ENCODE measurements around the gene SESN1.
"Not testable (repeated sequence)": the region's sequence is repeated elsewhere in the genome, so short reads cannot be mapped to it uniquely, and the experiment has no call there.

SESN1 gene

GRCh38 chr6:109095835-109096084 is 1.1 kb upstream of the SESN1 start:
- DNase-seq (ENCODE audit: insufficient read length, low spot score) (no peak), FAIRE-seq (no peak)

- peak; percentile 49 for DNase-seq (ENCODE audit: insufficient read length, low spot score)
- peak; percentile 89 for FAIRE-seq
Observed at GRCh38 chr6:109095036-109095834, 589 bp upstream of the SESN1 start, which contains the start of gene CEP57L1. Gene CEP57L1, plus strand, starts transcription at chr6:109095507. Its CDS starts 49,715 bp downstream, at chr6:109145222.

GRCh38 chr6:109093732-109094415 is 772 bp downstream of the SESN1 start:
- DNase-seq (ENCODE audit: insufficient read length, low spot score), result no peak

GRCh38 chr6:109092074-109092473 is 2.6 kb downstream of the SESN1 start:
- FAIRE-seq, result no peak

More at GRCh38 chr6:109093732-109094415, 772 bp downstream of the SESN1 start:
- peak; percentile 14 for FAIRE-seq

GRCh38 chr6:109091314-109092024 is 3.2 kb downstream of the SESN1 start:
- DNase-seq (ENCODE audit: insufficient read length, low spot score), result no peak
- no peak for FAIRE-seq

More at GRCh38 chr6:109092074-109092473, 2.6 kb downstream of the SESN1 start:
- no peak for DNase-seq (ENCODE audit: insufficient read length, low spot score)

GRCh38 chr6:109088995-109089394 is 5.7 kb downstream of the SESN1 start:
- no peak for DNase-seq (ENCODE audit: insufficient read length, low spot score)
- FAIRE-seq, result no peak

- FAIRE-seq, result no peak
- DNase-seq (ENCODE audit: insufficient read length, low spot score), result no peak
Observed at GRCh38 chr6:109087661-109088264, 6.9 kb downstream of the SESN1 start.

GRCh38 chr6:109084146-109084545 is 10.5 kb downstream of the SESN1 start:
- FAIRE-seq; DNase-seq (ENCODE audit: insufficient read length, low spot score): not testable (repeated sequence)

- DNase-seq (ENCODE audit: insufficient read length, low spot score), result no peak
- FAIRE-seq, result no peak
Observed at GRCh38 chr6:109083657-109084056, 11.0 kb downstream of the SESN1 start.

GRCh38 chr6:109082188-109082577 is 12.5 kb downstream of the SESN1 start:
- DNase-seq (ENCODE audit: insufficient read length, low spot score) (no peak), FAIRE-seq (no peak)

- no peak for DNase-seq (ENCODE audit: insufficient read length, low spot score)
Observed at GRCh38 chr6:109081516-109082187, 13.0 kb downstream of the SESN1 start.

GRCh38 chr6:109081026-109081425 is 13.6 kb downstream of the SESN1 start:
- DNase-seq (ENCODE audit: insufficient read length, low spot score) (no peak), FAIRE-seq (no peak)

More at GRCh38 chr6:109081516-109082187, 13.0 kb downstream of the SESN1 start:
- FAIRE-seq, result no peak

GRCh38 chr6:109079981-109080380 is 14.7 kb downstream of the SESN1 start:
- FAIRE-seq, result no peak
- DNase-seq (ENCODE audit: insufficient read length, low spot score), result no peak

- no peak for DNase-seq (ENCODE audit: insufficient read length, low spot score)
- no peak for FAIRE-seq
Observed at GRCh38 chr6:109076377-109076776, 18.3 kb downstream of the SESN1 start.

GRCh38 chr6:109075934-109076333 is 18.7 kb downstream of the SESN1 start:
- no peak for FAIRE-seq

GRCh38 chr6:109074133-109074415 is 20.6 kb downstream of the SESN1 start:
- FAIRE-seq (no peak), DNase-seq (ENCODE audit: insufficient read length, low spot score) (no peak)

More at GRCh38 chr6:109075934-109076333, 18.7 kb downstream of the SESN1 start:
- no peak for DNase-seq (ENCODE audit: insufficient read length, low spot score)

- DNase-seq (ENCODE audit: insufficient read length, low spot score), result no peak
- peak; percentile 98 for FAIRE-seq
Observed at GRCh38 chr6:109073344-109074132, 21.1 kb downstream of the SESN1 start.

GRCh38 chr6:109071125-109071917 is 23.3 kb downstream of the SESN1 start:
- FAIRE-seq (no peak), DNase-seq (ENCODE audit: insufficient read length, low spot score) (no peak)

GRCh38 chr6:109069746-109070145 is 24.9 kb downstream of the SESN1 start:
- FAIRE-seq (no peak), DNase-seq (ENCODE audit: insufficient read length, low spot score) (no peak)

Data from GM19239 (cell line).